SK-N-SH treated with all-trans-retinoic acid at 6 μM for 48 hours (cell line): ENCODE results near the gene LPP.

Experiments
- BACH2 ChIP-seq: fragments of 250-450 bp; sonication (Bioruptor Pico); IDR thresholded peaks from 2 replicates; pipeline ENCODE4 v1.9.0; 2021; ENCODE audit warnings: mild to moderate bottlenecking, borderline replicate concordance
- ESRRG ChIP-seq: fragments of 250-450 bp; sonication (Bioruptor Pico); IDR thresholded peaks from 2 replicates; pipeline ENCODE4 v1.6.1; 2021; ENCODE audit warnings: mild to moderate bottlenecking
- RARB ChIP-seq: fragments of 250-450 bp; sonication (Bioruptor Pico); IDR thresholded peaks from 2 replicates; pipeline ENCODE4 v1.8.0; 2021; ENCODE audit warnings: mild to moderate bottlenecking, moderate library complexity
- TF ChIP-seq, protein P1 (sequence below): fragments of 250-450 bp; sonication (Bioruptor Pico); IDR thresholded peaks from 2 replicates; pipeline ENCODE4 v1.8.0; 2020; ENCODE audit warnings: mild to moderate bottlenecking, moderate library complexity, borderline replicate concordance

DNA sequence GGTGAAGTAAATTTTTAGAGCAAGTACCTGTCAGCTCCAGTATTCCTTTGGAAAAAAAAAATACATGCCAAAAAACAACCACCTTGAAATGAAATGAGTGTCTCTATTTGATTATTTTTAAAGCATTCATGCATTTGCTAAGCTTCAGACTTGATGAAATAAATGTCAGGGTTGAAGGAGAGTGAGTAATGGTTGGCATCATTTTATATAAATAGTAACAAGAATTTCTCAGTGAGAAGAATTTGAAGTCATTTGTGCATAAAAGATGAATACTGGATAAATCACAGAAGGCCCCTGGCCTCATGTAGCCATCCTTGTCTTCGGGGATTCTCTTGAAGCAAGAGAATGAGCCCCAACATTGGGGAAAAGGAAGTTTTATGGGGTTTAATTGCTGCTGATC, 318.4 kb downstream of the LPP start:
- TF ChIP-seq BACH2 (CRISPR knock-in tag), result no peak
- TF ChIP-seq, protein P1, sequence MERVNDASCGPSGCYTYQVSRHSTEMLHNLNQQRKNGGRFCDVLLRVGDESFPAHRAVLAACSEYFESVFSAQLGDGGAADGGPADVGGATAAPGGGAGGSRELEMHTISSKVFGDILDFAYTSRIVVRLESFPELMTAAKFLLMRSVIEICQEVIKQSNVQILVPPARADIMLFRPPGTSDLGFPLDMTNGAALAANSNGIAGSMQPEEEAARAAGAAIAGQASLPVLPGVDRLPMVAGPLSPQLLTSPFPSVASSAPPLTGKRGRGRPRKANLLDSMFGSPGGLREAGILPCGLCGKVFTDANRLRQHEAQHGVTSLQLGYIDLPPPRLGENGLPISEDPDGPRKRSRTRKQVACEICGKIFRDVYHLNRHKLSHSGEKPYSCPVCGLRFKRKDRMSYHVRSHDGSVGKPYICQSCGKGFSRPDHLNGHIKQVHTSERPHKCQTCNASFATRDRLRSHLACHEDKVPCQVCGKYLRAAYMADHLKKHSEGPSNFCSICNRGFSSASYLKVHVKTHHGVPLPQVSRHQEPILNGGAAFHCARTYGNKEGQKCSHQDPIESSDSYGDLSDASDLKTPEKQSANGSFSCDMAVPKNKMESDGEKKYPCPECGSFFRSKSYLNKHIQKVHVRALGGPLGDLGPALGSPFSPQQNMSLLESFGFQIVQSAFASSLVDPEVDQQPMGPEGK, result no peak
- TF ChIP-seq ESRRG (CRISPR knock-in tag), result no peak
- TF ChIP-seq RARB, result no peak
